GM19395 (cell line): ENCODE data around the gene FAM111A.
A peak's percentile ranks its signal among the peaks of the same experiment; 100 is the strongest.
"Not testable (repeated sequence)": the region's sequence is repeated elsewhere in the genome, so short reads cannot be mapped to it uniquely, and the experiment has no call there.

Experiments
- ATAC-seq: cut with Tn5 transposase; IDR thresholded peaks from one replicate; pipeline ENCODE4 v1.9.1; 2021; ENCODE audit warnings: mild to moderate bottlenecking, moderate library complexity; ENCODE audit not compliant: unreplicated experiment

FAM111A gene, protein sequence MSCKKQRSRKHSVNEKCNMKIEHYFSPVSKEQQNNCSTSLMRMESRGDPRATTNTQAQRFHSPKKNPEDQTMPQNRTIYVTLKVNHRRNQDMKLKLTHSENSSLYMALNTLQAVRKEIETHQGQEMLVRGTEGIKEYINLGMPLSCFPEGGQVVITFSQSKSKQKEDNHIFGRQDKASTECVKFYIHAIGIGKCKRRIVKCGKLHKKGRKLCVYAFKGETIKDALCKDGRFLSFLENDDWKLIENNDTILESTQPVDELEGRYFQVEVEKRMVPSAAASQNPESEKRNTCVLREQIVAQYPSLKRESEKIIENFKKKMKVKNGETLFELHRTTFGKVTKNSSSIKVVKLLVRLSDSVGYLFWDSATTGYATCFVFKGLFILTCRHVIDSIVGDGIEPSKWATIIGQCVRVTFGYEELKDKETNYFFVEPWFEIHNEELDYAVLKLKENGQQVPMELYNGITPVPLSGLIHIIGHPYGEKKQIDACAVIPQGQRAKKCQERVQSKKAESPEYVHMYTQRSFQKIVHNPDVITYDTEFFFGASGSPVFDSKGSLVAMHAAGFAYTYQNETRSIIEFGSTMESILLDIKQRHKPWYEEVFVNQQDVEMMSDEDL

DNA sequence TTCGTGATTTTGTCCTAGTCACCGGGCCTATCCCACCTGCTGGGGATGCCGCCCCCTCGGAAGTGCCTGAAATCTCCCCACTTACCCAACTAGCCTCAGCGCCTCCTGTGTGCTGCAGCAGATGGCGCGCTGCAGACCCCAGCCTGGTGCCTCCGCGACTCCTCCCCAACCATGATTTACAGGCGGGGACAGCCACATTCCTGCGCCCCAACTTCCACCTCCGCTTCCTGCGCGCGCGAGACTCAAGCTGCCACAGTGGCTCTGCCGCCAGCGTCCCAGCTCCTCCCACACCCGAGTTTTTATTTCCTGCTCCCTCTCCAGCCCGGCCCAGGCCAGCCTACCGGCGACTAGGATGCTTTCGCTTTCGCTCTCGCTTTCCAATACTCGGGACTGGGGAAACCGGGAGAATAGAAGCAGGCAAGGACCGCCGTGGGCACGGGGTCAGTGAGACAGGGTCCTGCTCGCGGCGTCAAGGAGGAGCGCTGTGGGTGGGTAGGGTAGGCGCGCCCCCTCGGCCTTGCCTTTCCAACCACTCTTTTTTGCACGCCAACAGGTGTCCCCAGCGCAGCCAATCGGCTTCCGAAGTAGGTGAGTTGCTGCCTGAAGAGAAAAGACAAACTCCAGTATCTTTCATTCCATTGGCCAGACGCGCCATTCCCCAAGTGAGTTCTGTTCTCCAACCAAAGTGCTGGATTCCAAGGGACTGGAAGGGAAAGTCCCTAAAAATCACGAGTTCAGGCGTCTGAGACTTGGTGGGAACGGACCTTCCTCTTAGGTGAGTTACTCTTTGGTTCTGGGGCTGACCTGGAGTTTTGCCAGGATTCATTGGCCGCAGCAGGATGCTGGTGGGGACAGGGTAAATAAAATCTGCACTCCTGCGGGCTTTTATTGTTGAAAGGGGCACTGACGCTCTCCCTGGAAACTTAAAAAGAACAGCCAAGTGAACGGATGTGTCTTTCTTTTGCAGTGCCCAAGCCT, at the start of gene FAM111A:
Gene FAM111A, plus strand, starts transcription at position 327 of the 978 bp plus-strand sequence. CDS start 6,017 bp downstream, outside the sequence.
- ATAC-seq, result peak; percentile 77

DNA sequence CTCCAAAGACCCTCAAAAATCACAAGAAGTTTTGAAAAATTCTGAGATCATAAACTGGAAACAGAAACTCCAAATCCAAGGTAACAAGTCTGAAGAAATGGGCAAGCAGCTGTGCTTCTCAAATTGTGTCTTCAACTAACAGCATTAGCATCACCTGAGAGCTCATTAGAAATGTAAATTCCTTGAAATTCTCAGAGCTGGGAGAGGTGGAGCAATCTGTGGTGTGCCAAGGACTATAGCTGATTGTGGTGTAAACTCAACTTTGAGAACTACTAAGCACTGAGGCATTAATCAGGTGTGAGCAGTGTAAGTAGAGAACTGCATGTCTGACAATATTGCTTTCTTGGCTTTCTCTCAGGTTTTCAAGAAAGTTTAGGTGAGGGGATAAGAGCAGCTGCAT, 49.1 kb upstream of the FAM111A start:
- not testable (repeated sequence) for ATAC-seq

- peak; percentile 74 for ATAC-seq
Measured at GRCh38 chr11:59095225-59095624, 47.4 kb upstream of the FAM111A start.

DNA sequence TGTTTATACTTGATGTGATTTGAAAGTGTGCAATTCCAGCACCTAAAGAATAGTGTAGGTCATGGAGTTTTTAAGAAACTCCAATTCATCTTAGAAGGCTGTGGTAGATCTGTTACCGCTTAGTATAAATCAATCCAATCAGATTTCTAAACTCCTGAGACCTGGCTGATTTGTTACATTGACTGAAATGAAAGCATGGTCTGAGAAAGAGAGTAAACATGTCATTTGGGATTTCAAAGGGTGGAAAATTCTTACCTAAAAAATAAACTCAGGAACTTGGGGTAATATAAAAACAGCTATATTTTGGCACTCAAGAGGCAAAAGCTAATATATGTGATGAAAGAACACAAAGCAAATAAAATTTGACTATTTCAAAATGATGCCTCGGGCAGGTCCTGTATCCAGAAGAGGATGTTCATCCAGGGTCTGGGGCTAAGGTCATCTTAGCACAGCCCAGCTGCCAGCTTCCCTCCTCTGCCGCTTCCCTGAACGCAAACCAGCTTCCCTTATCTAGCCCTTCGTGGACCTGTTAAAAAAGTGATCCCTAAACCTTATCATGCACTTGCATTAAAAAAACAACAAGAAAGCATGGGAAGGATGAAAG, 46.6 kb upstream of the FAM111A start:
- ATAC-seq, result not testable (repeated sequence)

DNA sequence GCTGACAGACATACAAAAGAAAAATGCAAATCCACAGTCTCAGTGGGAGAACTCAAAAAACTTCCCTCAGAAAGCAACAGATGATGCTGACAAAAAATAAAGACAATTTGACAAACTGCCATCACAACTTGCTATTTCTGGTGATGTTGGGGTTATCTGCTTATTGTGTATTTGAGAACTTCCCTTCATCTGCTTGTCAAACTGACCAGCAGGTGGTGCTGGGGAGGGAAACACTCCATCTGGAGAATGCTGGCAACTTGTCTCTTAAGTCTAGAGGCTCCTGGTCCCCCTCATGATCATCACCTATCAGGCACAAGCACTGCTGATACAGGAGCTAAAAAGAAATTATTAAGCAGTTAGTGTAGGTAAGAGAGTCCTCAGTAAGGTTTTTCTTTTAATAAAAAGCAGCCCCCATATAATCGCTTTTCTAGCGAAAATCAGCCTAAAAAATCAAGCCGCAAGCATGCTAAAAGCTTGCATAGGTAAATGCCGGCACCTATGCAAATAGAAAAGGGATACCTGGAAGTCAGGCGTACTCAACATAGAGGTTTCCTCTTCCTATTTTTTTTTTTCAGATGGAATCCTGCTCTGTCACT, 45.4 kb upstream of the FAM111A start:
- peak; percentile 56 for ATAC-seq

DNA sequence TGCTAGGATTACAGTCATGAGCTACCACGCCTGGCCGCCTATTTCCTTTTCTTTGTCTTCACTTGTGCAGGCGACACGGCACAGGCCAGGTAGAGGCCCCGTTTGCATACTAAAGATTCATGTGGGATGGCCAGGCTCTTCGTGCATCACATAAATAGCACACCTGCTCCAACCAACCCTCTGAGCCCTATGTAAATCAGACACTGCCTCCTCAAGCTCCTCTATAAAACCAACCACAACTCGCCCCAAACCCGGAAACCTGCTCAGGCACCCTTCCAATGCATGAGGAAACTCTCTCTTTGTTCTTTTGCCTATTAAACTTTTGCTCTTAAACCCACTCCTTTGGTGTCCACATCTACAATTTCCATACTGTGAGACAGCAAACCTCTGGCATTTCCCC, 44.7 kb upstream of the FAM111A start:
- ATAC-seq, result peak; percentile 27

DNA sequence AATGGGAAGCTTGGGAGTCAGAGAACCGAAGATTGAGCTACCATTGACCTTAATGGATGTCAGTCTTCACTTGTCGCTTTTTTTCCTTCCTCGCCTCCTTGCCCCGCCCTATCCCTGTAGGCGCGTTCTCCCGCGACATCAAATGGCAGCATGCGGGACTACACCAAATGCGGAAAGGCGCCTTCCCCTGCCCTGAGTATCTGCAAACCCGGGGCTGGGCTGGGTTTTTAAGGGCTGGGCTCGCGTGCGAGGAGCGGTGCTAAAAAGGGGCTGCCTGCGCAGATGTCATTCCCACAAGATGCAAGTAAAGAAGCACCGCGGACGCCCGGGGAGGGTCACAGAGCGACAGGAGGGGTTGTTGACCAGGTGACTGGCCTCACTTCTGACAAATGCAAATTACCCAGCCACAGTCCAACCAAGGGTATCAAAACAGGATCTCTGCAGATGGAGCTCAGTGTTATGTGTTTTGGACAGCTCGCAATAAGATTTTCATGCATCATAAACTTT, 40.3 kb upstream of the FAM111A start:
- ATAC-seq, result peak; percentile 66

GRCh38 chr11:59106363-59107336, 36.0 kb upstream of the FAM111A start, which contains the start of gene FAM111B:
Gene FAM111B (plus strand): TSS chr11:59107237. CDS start chr11:59109626, 2,389 bp downstream.
- ATAC-seq, result peak; percentile 78

DNA sequence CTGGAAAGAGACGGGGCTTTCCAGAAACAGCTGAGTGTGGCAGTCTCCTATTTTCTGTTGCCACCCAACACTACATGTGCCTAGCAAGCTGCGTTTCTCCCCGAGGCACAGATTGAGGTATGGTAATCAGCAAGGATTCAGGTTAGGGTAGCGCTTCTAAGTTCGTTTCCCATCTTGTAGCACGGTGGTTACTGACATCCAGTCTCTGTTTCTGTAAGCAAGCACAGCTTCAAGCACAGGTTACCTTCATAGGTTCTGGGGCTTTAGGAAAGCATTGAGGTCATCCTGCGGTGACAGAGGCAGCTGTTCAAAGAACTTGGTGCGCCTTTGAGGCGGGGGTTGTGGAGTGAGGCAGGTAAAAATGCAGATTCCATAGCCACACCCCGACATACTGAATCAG, 34.9 kb upstream of the FAM111A start:
- ATAC-seq, result peak; percentile 44

DNA sequence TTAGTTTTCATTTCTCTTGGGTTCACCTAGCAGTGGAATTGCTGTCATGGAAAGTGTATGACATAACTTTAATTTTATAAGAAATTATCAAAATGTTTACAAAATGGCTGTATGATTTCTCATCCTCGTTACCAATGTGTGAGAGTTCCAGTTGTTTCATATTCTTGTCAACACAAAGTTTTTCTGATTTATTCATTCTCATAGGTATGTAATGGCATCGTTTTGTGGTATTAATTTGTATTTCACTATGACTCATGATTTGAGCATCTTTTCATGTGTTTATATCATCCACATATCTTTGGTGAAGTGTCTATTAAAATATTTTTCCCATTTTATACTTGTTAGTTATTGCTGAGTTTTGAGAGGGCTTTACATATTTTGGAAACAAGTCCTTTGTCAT, 30.2 kb upstream of the FAM111A start:
- ATAC-seq, result no peak

GRCh38 chr11:59114344-59114743, 28.3 kb upstream of the FAM111A start:
- ATAC-seq, result no peak

GRCh38 chr11:59115553-59115952, 27.1 kb upstream of the FAM111A start:
- ATAC-seq, result no peak

GRCh38 chr11:59117774-59118173, 24.9 kb upstream of the FAM111A start:
- ATAC-seq, result no peak

- ATAC-seq, result no peak
Measured at GRCh38 chr11:59119826-59120225, 22.8 kb upstream of the FAM111A start.

- peak; percentile 99 for ATAC-seq
Measured at GRCh38 chr11:59135648-59136461, 6.8 kb upstream of the FAM111A start.

GRCh38 chr11:59136551-59136950, 6.1 kb upstream of the FAM111A start:
- ATAC-seq, result not testable (repeated sequence)

DNA sequence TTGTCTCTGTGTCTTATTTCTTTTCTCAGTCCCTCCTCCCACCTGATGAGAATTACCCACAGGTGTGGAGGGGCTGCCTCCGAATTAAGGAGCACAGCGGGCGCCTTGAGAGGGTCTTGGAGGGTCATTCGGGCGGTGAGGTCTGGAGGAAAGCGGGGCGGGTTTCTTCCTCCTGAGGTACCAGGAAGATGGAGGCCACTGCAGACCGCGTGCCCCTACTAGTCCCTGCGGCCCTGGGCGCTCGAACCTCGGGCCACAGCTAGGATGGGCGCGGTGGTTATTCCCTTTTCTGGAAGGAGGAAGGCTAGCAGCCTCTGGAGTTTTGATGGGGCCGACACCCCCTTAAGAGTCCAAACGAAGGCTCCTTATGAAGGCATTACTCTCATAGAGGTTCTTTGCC, 5.5 kb upstream of the FAM111A start:
- ATAC-seq, result no peak

DNA sequence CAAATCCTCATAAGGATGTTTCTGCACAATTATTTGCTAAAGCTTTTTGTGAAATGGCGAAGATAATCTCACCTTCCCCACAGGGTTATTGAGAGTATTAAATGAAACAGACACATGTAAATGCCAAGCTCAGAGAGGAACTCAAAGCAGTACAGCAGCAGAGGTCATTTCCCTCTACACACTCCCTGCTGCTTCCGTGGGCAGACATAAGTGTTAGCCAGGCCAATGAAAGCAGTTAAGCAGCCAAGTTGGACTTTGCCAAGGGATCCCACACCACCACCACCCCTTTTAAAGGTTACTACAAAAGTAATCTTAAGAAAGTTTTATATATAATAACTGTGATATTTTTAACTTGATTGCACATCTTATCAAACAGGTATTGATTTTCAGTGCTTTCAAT, 4.0 kb upstream of the FAM111A start:
- no peak for ATAC-seq
